Measurements from ENCODE around the gene GRIN1.

Gene GRIN1

DNA sequence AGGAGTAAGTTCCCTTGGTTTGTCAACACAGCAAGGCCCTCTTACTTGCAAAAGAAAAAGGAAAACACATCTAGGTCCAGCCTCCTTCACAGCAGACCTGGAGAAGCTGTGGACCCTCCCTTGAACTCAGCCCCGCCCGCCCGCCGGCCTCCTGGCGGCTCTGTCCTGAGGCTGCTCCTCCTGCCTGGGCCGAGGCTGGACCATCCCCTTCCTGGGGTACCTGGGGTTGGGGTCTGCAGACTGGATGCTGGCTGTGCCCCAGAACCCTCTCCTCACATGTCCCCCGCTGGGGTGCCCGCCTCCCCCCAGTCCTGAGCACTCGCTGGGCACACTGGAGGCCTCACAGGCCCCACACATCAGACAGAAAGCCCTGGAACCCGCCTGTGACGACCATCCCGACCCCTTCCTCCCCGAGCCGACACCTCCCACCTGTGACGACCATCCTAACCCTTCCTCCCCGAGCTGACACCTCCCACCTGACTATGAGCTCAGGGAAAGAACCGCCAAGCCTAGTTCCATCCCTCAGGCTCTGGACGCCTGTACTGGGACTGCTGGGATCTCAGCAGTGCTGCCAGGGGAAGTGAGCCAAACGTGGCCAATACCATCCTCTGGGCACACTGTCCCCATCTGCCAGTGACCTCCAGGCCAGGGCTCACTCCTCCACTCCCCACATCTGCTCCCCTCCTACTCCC lies 40.1 kb downstream of the GRIN1 start:
- TF ChIP-seq GATA3 (IDR thresholded peaks at IDR 0.05; ENCODE audit: low read depth, low read length), result no peak

DNA sequence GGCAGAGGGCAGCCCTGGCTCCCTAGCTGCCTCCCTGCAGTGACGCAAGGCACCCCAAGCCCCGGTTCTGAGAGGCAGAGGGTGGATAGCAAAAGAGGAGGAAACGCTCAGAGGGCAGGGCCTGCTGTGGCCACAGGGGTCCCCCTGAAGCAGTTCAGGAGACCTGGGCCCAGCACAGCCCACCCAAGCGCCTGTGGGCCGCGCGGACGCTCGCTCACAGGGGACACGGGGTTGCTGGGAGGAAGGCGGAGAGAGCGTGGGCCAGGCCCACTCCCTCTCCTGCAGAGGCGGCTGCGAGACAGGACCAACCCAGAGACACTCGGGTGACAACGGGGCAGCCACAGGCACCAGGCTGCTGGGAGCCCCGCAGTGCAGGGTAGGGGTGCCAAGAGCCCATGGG lies 40.8 kb downstream of the GRIN1 start:
- TF ChIP-seq GATA2 (IDR thresholded peaks at IDR 0.05; ENCODE audit: low read depth, low read length), result no peak
- TF ChIP-seq GATA3 (IDR thresholded peaks at IDR 0.05; ENCODE audit: low read depth, low read length), result no peak

DNA sequence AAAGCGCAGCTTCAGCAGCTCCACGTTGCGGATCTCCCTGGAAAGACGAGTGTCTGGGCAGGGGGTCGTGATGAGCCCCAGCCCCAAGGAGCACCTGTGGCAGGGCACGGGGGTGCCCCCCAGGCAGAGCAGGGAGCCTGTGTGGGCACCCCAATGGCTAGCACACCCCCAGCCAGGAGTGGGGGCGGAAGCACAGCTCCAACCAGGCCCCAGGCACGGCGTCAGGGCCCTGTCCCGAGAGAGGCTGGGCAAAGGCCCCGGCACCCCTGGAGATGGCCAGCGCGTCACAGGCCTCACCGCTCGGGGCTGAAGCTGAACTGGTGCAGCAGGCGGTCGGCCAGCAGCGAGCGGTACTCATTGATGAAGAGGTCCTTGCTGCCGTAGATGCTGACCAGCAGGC lies 41.5 kb downstream of the GRIN1 start:
- no peak for TF ChIP-seq GATA3 (IDR thresholded peaks at IDR 0.05; ENCODE audit: low read depth, low read length)
- TF ChIP-seq GATA2 (IDR thresholded peaks at IDR 0.05; ENCODE audit: low read depth, low read length), result no peak

DNA sequence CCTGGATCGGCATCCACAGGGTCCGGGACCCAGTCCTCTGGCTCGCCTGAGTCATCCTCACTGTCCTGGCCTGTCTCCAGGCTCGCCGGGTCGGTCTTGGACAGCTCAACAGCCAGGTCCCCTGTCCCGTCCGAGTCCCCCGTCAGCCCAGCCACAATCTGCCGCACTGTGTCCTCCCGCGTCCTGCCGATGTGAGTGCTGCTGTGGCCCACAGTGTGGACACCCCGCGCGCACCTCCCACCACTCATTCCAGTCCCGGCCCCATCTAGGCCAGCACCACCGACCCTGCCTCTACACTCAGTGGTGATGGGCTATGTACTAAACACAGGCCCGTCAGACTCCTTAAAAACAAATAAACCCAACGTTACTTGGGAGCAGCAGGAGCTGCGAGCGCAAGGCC lies 42.7 kb downstream of the GRIN1 start:
- TF ChIP-seq GATA2 (IDR thresholded peaks at IDR 0.05; ENCODE audit: low read depth, low read length) (no peak), GATA3 (IDR thresholded peaks at IDR 0.05; ENCODE audit: low read depth, low read length) (no peak)

- TF ChIP-seq GATA3 (IDR thresholded peaks at IDR 0.05; ENCODE audit: low read depth, low read length), result no peak
- TF ChIP-seq GATA2 (IDR thresholded peaks at IDR 0.05; ENCODE audit: low read depth, low read length), result no peak
Observed at GRCh38 chr9:137182836-137183235, 43.9 kb downstream of the GRIN1 start.

GRCh38 chr9:137183980-137184595 lies 45.1 kb downstream of the GRIN1 start:
- TF ChIP-seq GATA2 (IDR thresholded peaks at IDR 0.05; ENCODE audit: low read depth, low read length) (no peak), GATA3 (IDR thresholded peaks at IDR 0.05; ENCODE audit: low read depth, low read length) (no peak)

- TF ChIP-seq GATA2 (IDR thresholded peaks at IDR 0.05; ENCODE audit: low read depth, low read length), result no peak
- TF ChIP-seq GATA3 (IDR thresholded peaks at IDR 0.05; ENCODE audit: low read depth, low read length), result no peak
Observed at GRCh38 chr9:137184881-137185660, 46.1 kb downstream of the GRIN1 start.

- TF ChIP-seq GATA3 (IDR thresholded peaks at IDR 0.05; ENCODE audit: low read depth, low read length) (no peak), GATA2 (IDR thresholded peaks at IDR 0.05; ENCODE audit: low read depth, low read length) (no peak)
Observed at GRCh38 chr9:137185921-137186320, 47.0 kb downstream of the GRIN1 start.

DNA sequence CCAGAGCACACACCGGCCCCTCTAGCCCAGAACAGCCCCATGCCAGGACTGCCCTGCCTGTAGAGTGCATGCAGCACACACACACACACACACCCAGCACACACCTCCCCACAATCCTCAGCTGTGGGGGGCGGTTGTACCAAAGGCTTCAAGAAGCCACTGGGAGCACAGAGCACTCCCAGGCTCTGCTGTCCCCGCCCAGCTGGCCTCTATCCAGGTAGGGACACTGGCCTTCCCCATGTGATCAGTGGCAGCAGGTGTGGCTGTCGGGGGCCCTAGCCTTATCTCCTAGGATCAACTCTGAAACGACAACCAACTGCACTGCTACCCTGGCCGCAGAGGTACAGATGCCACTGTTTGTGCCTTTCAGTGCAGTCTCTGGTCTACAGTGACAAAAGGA lies 47.4 kb downstream of the GRIN1 start:
- TF ChIP-seq GATA2 (IDR thresholded peaks at IDR 0.05; ENCODE audit: low read depth, low read length) (no peak), GATA3 (IDR thresholded peaks at IDR 0.05; ENCODE audit: low read depth, low read length) (no peak)

DNA sequence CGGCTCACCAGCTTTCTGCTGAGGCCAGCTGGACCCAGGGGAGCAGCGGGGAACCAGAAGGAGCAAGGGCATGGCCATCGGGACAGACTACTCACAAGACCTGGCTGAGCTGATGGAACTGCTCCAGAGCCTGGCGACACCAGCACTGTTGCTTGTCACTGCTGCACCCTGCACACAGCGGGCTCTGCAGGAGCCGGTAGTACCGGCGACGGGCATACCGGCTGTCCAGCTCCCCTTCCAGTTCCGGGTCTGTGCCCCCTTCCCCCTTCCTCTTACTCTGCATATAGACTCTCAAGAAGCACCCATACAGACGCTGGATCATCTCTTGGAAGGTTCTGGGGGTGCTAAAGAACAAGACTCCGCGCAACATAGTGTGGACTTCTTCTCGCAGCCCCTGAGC lies 48.4 kb downstream of the GRIN1 start:
- no peak for TF ChIP-seq GATA2 (IDR thresholded peaks at IDR 0.05; ENCODE audit: low read depth, low read length)
- TF ChIP-seq GATA3 (IDR thresholded peaks at IDR 0.05; ENCODE audit: low read depth, low read length), result no peak

DNA sequence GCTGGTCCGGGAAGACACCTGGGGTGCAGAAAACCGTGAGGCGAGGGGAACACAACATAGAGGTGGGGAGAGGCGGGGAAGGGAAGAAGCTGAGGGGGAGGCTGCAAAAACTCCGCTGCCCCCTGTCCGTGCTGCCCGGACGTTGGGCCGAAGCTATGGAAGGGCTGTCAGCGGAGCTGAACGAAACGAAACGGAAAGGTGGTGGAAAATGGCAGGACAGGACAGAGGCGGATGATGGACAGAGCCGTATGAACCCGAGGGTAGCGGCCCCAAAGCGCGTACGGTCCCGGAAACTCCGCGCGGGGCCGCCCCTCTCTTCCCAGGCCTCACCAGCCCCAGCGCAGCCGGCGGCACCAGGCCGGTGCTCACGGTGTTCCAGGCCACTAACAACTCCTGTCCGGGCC lies 49.1 kb downstream of the GRIN1 start:
- TF ChIP-seq GATA3 (IDR thresholded peaks at IDR 0.05; ENCODE audit: low read depth, low read length) (no peak), GATA2 (IDR thresholded peaks at IDR 0.05; ENCODE audit: low read depth, low read length) (no peak)

- no peak for TF ChIP-seq GATA3 (IDR thresholded peaks at IDR 0.05; ENCODE audit: low read depth, low read length)
- TF ChIP-seq GATA2 (IDR thresholded peaks at IDR 0.05; ENCODE audit: low read depth, low read length), result no peak
Observed at GRCh38 chr9:137188490-137189296, 49.7 kb downstream of the GRIN1 start, which contains the start of the genes ANAPC2 and SSNA1. Gene ANAPC2, minus strand, starts transcription at chr9:137188560. Its CDS starts 28 bp downstream, at chr9:137188532. Gene SSNA1, plus strand, starts transcription at chr9:137188676. Its CDS starts 51 bp downstream, at chr9:137188727.

DNA sequence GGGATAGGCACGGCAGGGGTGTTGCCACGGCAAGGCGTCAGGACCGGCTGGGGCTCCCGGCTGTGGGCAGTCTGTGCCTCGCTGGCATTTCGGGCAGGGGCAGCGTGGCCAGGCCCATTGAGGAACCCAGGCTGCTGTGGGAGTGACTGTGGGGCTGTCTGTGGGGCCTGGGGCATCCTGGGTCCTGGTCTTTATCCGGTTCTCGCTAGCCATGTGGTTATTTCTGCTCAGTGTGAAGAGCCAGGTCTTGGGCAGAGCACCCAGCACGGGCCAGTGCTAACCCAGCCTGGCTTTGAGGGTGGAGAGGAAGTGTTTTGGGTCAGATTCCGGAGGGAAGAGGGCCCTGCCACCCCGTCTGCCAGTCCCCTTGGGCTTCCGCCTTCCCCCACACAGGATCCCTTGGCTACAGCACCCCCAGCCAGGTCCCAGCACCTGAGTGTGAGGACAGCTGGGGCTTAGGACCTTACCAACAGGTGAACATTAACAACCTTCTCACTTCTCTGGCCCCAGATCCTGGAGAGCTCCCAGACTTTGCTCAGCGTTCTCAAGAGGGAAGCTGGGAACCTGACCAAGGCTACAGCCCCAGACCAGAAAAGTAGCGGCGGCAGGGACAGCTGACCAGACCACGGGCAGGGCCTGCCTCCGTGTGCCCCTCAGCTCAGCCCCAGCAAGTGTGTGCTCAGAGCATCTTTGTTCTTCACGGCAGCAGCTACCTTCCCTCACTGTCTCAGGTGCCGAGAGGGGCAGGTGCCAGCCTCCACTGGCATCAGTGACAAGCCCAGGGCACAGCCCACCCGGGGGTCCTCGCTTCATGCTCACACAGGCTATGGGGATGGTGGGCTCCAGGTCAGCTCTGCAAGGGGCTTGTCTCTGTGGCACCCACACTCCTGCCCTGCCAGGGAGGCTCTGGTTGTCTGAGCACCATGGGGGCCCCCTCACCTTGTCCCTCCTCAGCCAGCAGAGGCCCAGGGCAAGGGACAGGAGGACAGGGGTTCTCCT lies 50.6 kb downstream of the GRIN1 start:
- TF ChIP-seq GATA3 (IDR thresholded peaks at IDR 0.05; ENCODE audit: low read depth, low read length), result no peak

All from SH-SY5Y (cell line).